Measurements from ENCODE around the gene MAP4. TPM values are rescaled to one million over a fixed set of nuclear protein-coding genes. Genes with fewer than 3 reads are reported as not detected.
"Not testable (repeated sequence)": the region's sequence is repeated elsewhere in the genome, so short reads cannot be mapped to it uniquely, and the experiment has no call there.

Gene MAP4
- total RNA-seq, 1 donor, result 158 TPM

GRCh38 chr3:48013288-48013980 lies 2.8 kb downstream of the MAP4 start:
- TF ChIP-seq, protein P1, sequence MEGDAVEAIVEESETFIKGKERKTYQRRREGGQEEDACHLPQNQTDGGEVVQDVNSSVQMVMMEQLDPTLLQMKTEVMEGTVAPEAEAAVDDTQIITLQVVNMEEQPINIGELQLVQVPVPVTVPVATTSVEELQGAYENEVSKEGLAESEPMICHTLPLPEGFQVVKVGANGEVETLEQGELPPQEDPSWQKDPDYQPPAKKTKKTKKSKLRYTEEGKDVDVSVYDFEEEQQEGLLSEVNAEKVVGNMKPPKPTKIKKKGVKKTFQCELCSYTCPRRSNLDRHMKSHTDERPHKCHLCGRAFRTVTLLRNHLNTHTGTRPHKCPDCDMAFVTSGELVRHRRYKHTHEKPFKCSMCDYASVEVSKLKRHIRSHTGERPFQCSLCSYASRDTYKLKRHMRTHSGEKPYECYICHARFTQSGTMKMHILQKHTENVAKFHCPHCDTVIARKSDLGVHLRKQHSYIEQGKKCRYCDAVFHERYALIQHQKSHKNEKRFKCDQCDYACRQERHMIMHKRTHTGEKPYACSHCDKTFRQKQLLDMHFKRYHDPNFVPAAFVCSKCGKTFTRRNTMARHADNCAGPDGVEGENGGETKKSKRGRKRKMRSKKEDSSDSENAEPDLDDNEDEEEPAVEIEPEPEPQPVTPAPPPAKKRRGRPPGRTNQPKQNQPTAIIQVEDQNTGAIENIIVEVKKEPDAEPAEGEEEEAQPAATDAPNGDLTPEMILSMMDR (IDR thresholded peaks at IDR 0.05; ENCODE audit: extremely low read depth, low read depth, low read length), result no peak
- H3K36me3 ChIP-seq (ENCODE audit: insufficient read depth, low read length), result peaks cover 14% of the 10 kb centered on the region
- H3K4me3 ChIP-seq (ENCODE audit: insufficient read depth, low read length), result peak overlapping the region; percentile 4
- peaks cover 57% of the 10 kb centered on the region for H3K4me1 ChIP-seq (ENCODE audit: insufficient read depth, low read length)
- peaks cover 88% of the 10 kb centered on the region for H4K20me1 ChIP-seq (ENCODE audit: insufficient read depth, low read length)
- no peak overlapping the region for H2AFZ ChIP-seq (ENCODE audit: low read length)
- peak overlapping the region; percentile 62 for H3K4me2 ChIP-seq (ENCODE audit: insufficient read depth, low read length)
- H3K9me3 ChIP-seq (ENCODE audit: low read depth, low read length), result no peaks in the 10 kb centered on the region
- no peaks in the 10 kb centered on the region for H3K27me3 ChIP-seq (ENCODE audit: insufficient read depth, low read length)
- peak; percentile 35 for DNase-seq (ENCODE audit: insufficient read length, low spot score, missing footprints)
- H3K27ac ChIP-seq (ENCODE audit: low read depth, low read length), result peak overlapping the region; percentile 44
- H3K79me2 ChIP-seq (ENCODE audit: insufficient read depth, low read length), result peaks cover 95% of the 10 kb centered on the region

GRCh38 chr3:48012659-48013058 lies 3.6 kb downstream of the MAP4 start:
- Histone ChIP-seq H3K4me2 (ENCODE audit: insufficient read depth, low read length) (peak overlapping the region; percentile 62), H3K9me3 (ENCODE audit: low read depth, low read length) (no peaks in the 10 kb centered on the region), H3K27me3 (ENCODE audit: insufficient read depth, low read length) (no peaks in the 10 kb centered on the region), H2AFZ (ENCODE audit: low read length) (no peak overlapping the region), H3K36me3 (ENCODE audit: insufficient read depth, low read length) (peaks cover 9% of the 10 kb centered on the region), H4K20me1 (ENCODE audit: insufficient read depth, low read length) (peaks cover 83% of the 10 kb centered on the region), H3K4me1 (ENCODE audit: insufficient read depth, low read length) (peaks cover 50% of the 10 kb centered on the region), H3K79me2 (ENCODE audit: insufficient read depth, low read length) (peaks cover 95% of the 10 kb centered on the region), H3K27ac (ENCODE audit: low read depth, low read length) (peak overlapping the region; percentile 44), H3K4me3 (ENCODE audit: insufficient read depth, low read length) (no peak overlapping the region)
- peak; percentile 1 for DNase-seq (ENCODE audit: insufficient read length, low spot score, missing footprints)
- TF ChIP-seq, protein P1 (IDR thresholded peaks at IDR 0.05; ENCODE audit: extremely low read depth, low read depth, low read length), result no peak

- H3K27me3 ChIP-seq (ENCODE audit: insufficient read depth, low read length); H3K9me3 ChIP-seq (ENCODE audit: low read depth, low read length); H3K27ac ChIP-seq (ENCODE audit: low read depth, low read length); DNase-seq (ENCODE audit: insufficient read length, low spot score, missing footprints); H2AFZ ChIP-seq (ENCODE audit: low read length); H3K4me2 ChIP-seq (ENCODE audit: insufficient read depth, low read length); H3K36me3 ChIP-seq (ENCODE audit: insufficient read depth, low read length); H3K4me3 ChIP-seq (ENCODE audit: insufficient read depth, low read length): not testable (repeated sequence)
- H3K4me1 ChIP-seq (ENCODE audit: insufficient read depth, low read length), result peaks cover 11% of the 10 kb centered on the region
- peaks cover 98% of the 10 kb centered on the region for H3K79me2 ChIP-seq (ENCODE audit: insufficient read depth, low read length)
- H4K20me1 ChIP-seq (ENCODE audit: insufficient read depth, low read length), result peaks cover 73% of the 10 kb centered on the region
Measured at GRCh38 chr3:48008066-48008465, 8.2 kb downstream of the MAP4 start.

DNA sequence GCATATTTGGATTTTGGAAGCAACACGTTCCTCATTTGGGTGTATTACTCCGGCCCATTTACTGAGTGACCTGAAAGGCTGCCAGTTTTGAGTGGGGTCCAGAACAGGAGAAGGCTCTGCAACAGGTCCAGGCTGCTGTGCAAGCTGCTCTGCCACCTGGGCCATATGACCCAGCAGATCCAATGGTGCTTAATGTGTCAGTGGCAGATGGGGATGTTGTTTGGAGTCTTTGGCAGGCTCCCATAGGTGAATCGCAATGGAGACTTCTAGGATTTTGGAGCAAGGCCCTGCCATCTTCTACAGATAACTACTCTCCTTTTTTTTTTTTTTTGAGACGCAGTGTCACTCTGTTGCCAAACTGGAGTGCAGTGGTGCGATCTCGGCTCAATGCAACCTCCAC lies 8.9 kb downstream of the MAP4 start:
- DNase-seq (ENCODE audit: insufficient read length, low spot score, missing footprints); H3K9me3 ChIP-seq (ENCODE audit: low read depth, low read length); H3K27me3 ChIP-seq (ENCODE audit: insufficient read depth, low read length); H3K36me3 ChIP-seq (ENCODE audit: insufficient read depth, low read length); H3K4me2 ChIP-seq (ENCODE audit: insufficient read depth, low read length); H3K4me3 ChIP-seq (ENCODE audit: insufficient read depth, low read length); H2AFZ ChIP-seq (ENCODE audit: low read length); H3K27ac ChIP-seq (ENCODE audit: low read depth, low read length); H3K4me1 ChIP-seq (ENCODE audit: insufficient read depth, low read length): not testable (repeated sequence)
- H3K79me2 ChIP-seq (ENCODE audit: insufficient read depth, low read length), result peaks cover 96% of the 10 kb centered on the region
- H4K20me1 ChIP-seq (ENCODE audit: insufficient read depth, low read length), result peaks cover 68% of the 10 kb centered on the region

DNA sequence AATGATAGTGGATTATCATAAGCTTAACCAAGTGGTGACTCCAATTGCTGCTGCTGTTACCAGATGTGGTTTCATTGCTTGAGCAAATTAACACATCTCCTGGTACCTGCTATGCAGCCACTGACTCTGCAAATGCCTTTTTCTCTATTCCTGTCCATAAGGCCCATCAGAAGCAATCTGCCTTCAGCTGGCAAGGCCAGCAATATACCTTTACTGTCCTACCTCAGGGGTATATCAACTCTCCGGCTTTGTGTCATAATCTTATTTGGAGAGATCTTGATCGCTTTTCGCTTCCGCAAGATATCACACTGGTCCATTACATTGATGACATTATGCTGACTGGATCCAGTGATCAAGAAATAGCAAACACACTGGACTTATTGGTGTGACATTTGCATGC lies 9.4 kb downstream of the MAP4 start:
- H3K4me2 ChIP-seq (ENCODE audit: insufficient read depth, low read length); H3K27ac ChIP-seq (ENCODE audit: low read depth, low read length); H2AFZ ChIP-seq (ENCODE audit: low read length); H3K4me3 ChIP-seq (ENCODE audit: insufficient read depth, low read length); H3K9me3 ChIP-seq (ENCODE audit: low read depth, low read length); H3K4me1 ChIP-seq (ENCODE audit: insufficient read depth, low read length); H3K27me3 ChIP-seq (ENCODE audit: insufficient read depth, low read length); DNase-seq (ENCODE audit: insufficient read length, low spot score, missing footprints); H3K36me3 ChIP-seq (ENCODE audit: insufficient read depth, low read length): not testable (repeated sequence)
- peaks cover 65% of the 10 kb centered on the region for H4K20me1 ChIP-seq (ENCODE audit: insufficient read depth, low read length)
- H3K79me2 ChIP-seq (ENCODE audit: insufficient read depth, low read length), result peaks cover 96% of the 10 kb centered on the region
